Hepatocyte (in vitro differentiated cells): ENCODE results near the gene SOD2.

Source experiments
- EZH2 ChIP-seq: fragments of 200-600 bp; sonication (generic); IDR thresholded peaks from 2 replicates; pipeline ENCODE4 v1.6.1; 2016; ENCODE audit warnings: antibody characterized with exemption, mild to moderate bottlenecking, borderline replicate concordance
- EZH2phosphoT487 ChIP-seq: fragments of 200-600 bp; sonication (generic); IDR thresholded peaks from one replicate; pipeline ENCODE4 v1.6.1; 2018; ENCODE audit warnings: antibody characterized with exemption, mild to moderate bottlenecking, low read depth, moderate library complexity; ENCODE audit not compliant: unreplicated experiment, severe bottlenecking
- TF ChIP-seq, protein P1 (sequence below): fragments of 200-600 bp; sonication (generic); IDR thresholded peaks from 2 replicates; pipeline ENCODE4 v1.5.1; 2016; ENCODE audit warnings: antibody characterized with exemption, mild to moderate bottlenecking; ENCODE audit not compliant: poor library complexity

DNA sequence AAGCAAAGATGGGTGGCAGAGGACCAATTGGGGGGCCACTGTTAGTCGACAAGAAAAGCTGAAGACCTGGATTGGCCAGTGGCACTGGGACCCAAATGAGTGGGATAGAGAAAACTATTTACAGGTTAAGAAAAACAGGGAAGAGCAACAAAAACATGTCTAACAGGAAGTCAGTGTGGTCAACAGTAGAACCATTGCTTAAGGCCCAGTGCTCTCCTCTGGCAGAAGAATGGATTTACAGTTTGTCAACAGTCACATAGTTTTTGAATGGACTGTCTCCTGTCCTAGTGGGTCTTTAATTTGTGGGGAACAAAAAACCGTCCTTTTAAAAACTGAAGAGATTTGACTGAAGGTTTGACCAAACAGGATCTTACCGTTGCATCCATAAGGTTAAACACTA is 22.1 kb upstream of the SOD2 start:
- TF ChIP-seq, protein P1, sequence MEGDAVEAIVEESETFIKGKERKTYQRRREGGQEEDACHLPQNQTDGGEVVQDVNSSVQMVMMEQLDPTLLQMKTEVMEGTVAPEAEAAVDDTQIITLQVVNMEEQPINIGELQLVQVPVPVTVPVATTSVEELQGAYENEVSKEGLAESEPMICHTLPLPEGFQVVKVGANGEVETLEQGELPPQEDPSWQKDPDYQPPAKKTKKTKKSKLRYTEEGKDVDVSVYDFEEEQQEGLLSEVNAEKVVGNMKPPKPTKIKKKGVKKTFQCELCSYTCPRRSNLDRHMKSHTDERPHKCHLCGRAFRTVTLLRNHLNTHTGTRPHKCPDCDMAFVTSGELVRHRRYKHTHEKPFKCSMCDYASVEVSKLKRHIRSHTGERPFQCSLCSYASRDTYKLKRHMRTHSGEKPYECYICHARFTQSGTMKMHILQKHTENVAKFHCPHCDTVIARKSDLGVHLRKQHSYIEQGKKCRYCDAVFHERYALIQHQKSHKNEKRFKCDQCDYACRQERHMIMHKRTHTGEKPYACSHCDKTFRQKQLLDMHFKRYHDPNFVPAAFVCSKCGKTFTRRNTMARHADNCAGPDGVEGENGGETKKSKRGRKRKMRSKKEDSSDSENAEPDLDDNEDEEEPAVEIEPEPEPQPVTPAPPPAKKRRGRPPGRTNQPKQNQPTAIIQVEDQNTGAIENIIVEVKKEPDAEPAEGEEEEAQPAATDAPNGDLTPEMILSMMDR: no peak
- TF ChIP-seq EZH2 (no peak), EZH2phosphoT487 (no peak)
